ENCODE results near the gene TNFAIP2.

The TNFAIP2 gene

DNA sequence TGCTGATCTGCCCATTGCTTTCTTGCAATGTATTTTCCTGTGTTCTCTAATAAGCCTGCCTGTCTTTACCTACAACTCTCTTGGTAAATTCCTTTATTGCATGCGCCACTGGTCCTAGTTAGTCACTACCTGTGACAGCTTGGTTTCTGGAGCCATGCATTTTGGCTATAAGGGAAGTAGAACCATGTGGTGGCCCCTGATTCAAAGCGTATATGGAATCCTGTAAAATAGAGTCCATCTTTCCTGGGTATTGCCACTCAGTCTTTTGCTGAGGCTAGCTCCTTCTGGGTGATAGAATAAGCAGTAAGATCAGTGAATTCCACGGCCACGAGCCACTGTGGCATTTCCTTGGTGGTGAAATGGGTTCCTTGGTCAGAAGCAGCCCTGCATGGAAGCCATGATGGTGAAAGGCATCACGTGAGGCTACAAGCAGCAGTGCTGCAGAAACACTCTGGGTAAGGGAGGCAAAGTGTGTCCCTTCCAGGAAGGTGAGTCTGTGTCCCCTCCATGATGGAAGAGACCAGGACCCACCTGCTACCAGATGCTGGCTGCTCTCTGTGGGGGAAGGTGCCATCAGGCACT is 19.6 kb downstream of the TNFAIP2 start:
- no peaks in the 10 kb centered on the region for H3F3A ChIP-seq (ENCODE audit: insufficient read depth, low read length)
- no peak overlapping the region for H2AFZ ChIP-seq (ENCODE audit: low read length)

GRCh38 chr14:103143506-103143905 is 20.2 kb downstream of the TNFAIP2 start:
- Histone ChIP-seq H4K20me1 (ENCODE audit: insufficient read depth, low read length) (no peaks in the 10 kb centered on the region), H3K27ac (ENCODE audit: low read depth, low read length, poor library complexity, severe bottlenecking) (no peak overlapping the region), H3K27me3 (ENCODE audit: insufficient read depth, low read length) (no peaks in the 10 kb centered on the region; the same call in 1 of the 2 replicates), H3K36me3 (ENCODE audit: insufficient read depth, low read length) (no peaks in the 10 kb centered on the region), H3K9ac (ENCODE audit: low read length) (no peak overlapping the region), H3K9me2 (ENCODE audit: low read depth, low read length) (no peaks in the 10 kb centered on the region), H3K4me1 (ENCODE audit: insufficient read depth, low read length, severe bottlenecking) (peaks cover 31% of the 10 kb centered on the region), H3K4me2 (ENCODE audit: low read length) (no peak overlapping the region), H3F3A (ENCODE audit: insufficient read depth, low read length) (no peaks in the 10 kb centered on the region), H3K4me3 (ENCODE audit: low read depth, low read length, poor library complexity, severe bottlenecking) (no peak overlapping the region), H3K79me2 (ENCODE audit: insufficient read depth, low read length) (no peaks in the 10 kb centered on the region), H2AFZ (ENCODE audit: low read length) (no peak overlapping the region), H3K9me3 (ENCODE audit: low read length) (no peaks in the 10 kb centered on the region)
- no peak for TF ChIP-seq EZH2 (IDR thresholded peaks at IDR 0.05; ENCODE audit: borderline replicate concordance, low read length)
- TF ChIP-seq, protein P1, sequence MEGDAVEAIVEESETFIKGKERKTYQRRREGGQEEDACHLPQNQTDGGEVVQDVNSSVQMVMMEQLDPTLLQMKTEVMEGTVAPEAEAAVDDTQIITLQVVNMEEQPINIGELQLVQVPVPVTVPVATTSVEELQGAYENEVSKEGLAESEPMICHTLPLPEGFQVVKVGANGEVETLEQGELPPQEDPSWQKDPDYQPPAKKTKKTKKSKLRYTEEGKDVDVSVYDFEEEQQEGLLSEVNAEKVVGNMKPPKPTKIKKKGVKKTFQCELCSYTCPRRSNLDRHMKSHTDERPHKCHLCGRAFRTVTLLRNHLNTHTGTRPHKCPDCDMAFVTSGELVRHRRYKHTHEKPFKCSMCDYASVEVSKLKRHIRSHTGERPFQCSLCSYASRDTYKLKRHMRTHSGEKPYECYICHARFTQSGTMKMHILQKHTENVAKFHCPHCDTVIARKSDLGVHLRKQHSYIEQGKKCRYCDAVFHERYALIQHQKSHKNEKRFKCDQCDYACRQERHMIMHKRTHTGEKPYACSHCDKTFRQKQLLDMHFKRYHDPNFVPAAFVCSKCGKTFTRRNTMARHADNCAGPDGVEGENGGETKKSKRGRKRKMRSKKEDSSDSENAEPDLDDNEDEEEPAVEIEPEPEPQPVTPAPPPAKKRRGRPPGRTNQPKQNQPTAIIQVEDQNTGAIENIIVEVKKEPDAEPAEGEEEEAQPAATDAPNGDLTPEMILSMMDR (IDR thresholded peaks at IDR 0.05; ENCODE audit: low read length): no peak

More for the DNA sequence above, 19.6 kb downstream of the TNFAIP2 start:
- Histone ChIP-seq H3K27ac (ENCODE audit: low read depth, low read length, poor library complexity, severe bottlenecking) (no peak overlapping the region), H3K9me3 (ENCODE audit: low read length) (no peaks in the 10 kb centered on the region), H3K4me2 (ENCODE audit: low read length) (no peak overlapping the region), H3K4me1 (ENCODE audit: insufficient read depth, low read length, severe bottlenecking) (peaks cover 31% of the 10 kb centered on the region), H3K9ac (ENCODE audit: low read length) (no peak overlapping the region), H3K9me2 (ENCODE audit: low read depth, low read length) (no peaks in the 10 kb centered on the region), H3K27me3 (ENCODE audit: insufficient read depth, low read length) (no peaks in the 10 kb centered on the region; the same call in 1 of the 2 replicates), H3K36me3 (ENCODE audit: insufficient read depth, low read length) (no peaks in the 10 kb centered on the region), H3K79me2 (ENCODE audit: insufficient read depth, low read length) (no peaks in the 10 kb centered on the region), H4K20me1 (ENCODE audit: insufficient read depth, low read length) (no peaks in the 10 kb centered on the region), H3K4me3 (ENCODE audit: low read depth, low read length, poor library complexity, severe bottlenecking) (no peak overlapping the region)
- TF ChIP-seq, protein P1 (IDR thresholded peaks at IDR 0.05; ENCODE audit: low read length): no peak
- TF ChIP-seq EZH2 (IDR thresholded peaks at IDR 0.05; ENCODE audit: borderline replicate concordance, low read length): no peak

GRCh38 chr14:103144085-103144484 is 20.8 kb downstream of the TNFAIP2 start:
- no peak overlapping the region for H3K4me3 ChIP-seq (ENCODE audit: low read depth, low read length, poor library complexity, severe bottlenecking)
- H3K27ac ChIP-seq (ENCODE audit: low read depth, low read length, poor library complexity, severe bottlenecking): no peak overlapping the region
- no peak for TF ChIP-seq EZH2 (IDR thresholded peaks at IDR 0.05; ENCODE audit: borderline replicate concordance, low read length)
- TF ChIP-seq, protein P1 (IDR thresholded peaks at IDR 0.05; ENCODE audit: low read length): no peak
- H3K4me1 ChIP-seq (ENCODE audit: insufficient read depth, low read length, severe bottlenecking): peaks cover 31% of the 10 kb centered on the region
- H3K27me3 ChIP-seq (ENCODE audit: insufficient read depth, low read length): no peaks in the 10 kb centered on the region; the same call in 1 of the 2 replicates
- no peak overlapping the region for H3K4me2 ChIP-seq (ENCODE audit: low read length)
- no peaks in the 10 kb centered on the region for H3K9me3 ChIP-seq (ENCODE audit: low read length)
- H3K36me3 ChIP-seq (ENCODE audit: insufficient read depth, low read length): no peaks in the 10 kb centered on the region
- H4K20me1 ChIP-seq (ENCODE audit: insufficient read depth, low read length): no peaks in the 10 kb centered on the region
- no peaks in the 10 kb centered on the region for H3K9me2 ChIP-seq (ENCODE audit: low read depth, low read length)
- H3K79me2 ChIP-seq (ENCODE audit: insufficient read depth, low read length): no peaks in the 10 kb centered on the region
- no peak overlapping the region for H2AFZ ChIP-seq (ENCODE audit: low read length)
- no peak overlapping the region for H3K9ac ChIP-seq (ENCODE audit: low read length)
- no peaks in the 10 kb centered on the region for H3F3A ChIP-seq (ENCODE audit: insufficient read depth, low read length)

Measured in OCI-LY1 (cell line).